GM12891 (cell line): Measurements from ENCODE around the gene MGAT5. TPM values are rescaled to one million over a fixed set of nuclear protein-coding genes. Genes with fewer than 3 reads are reported as not detected.

Experiments used
- DNase-seq: peaks from one replicate; pipeline ENCODE4 v3.0.0; 2011; ENCODE audit warnings: low spot score; ENCODE audit not compliant: insufficient read length
- FAIRE-seq: peaks from 2 replicates; lab custom pipeline; 2011; peaks lifted over from hg19 to GRCh38; lab: Jason Lieb, UNC
- PAX5 ChIP-seq: IDR thresholded peaks from 2 replicates; pipeline ENCODE4 v1.6.1; 2011; ENCODE audit warnings: low read length, moderate library complexity, mild to moderate bottlenecking; ENCODE audit not compliant: insufficient read depth, severe bottlenecking
- POLR2A ChIP-seq: IDR thresholded peaks from 2 replicates; pipeline ENCODE4 v1.6.1; 2011; ENCODE audit warnings: low read depth, low read length, control low read depth
- POLR2AphosphoS5 ChIP-seq: IDR thresholded peaks from 2 replicates; pipeline ENCODE4 v1.6.1; 2011; ENCODE audit warnings: low read depth, low read length, control low read depth
- POU2F2 ChIP-seq: IDR thresholded peaks from 2 replicates; pipeline ENCODE4 v1.6.1; 2011; ENCODE audit warnings: low read depth, mild to moderate bottlenecking, control low read depth, low read length, moderate library complexity
- SPI1 ChIP-seq: IDR thresholded peaks from 2 replicates; pipeline ENCODE4 v1.6.1; 2011; ENCODE audit warnings: low read depth, low read length, control low read depth
- TAF1 ChIP-seq: IDR thresholded peaks from 2 replicates; pipeline ENCODE4 v1.6.1; 2011; ENCODE audit warnings: low read depth, low read length, control low read depth
- polyA plus RNA-seq: library from polyadenylated mRNA; unstranded; fragments of >200 nt; gene quantifications from one replicate; pipeline ENCODE4 v1.2.1, GENCODE V29; 2012; ENCODE audit warnings: low read depth, missing spikeins, inconsistent platforms; ENCODE audit not compliant: missing spikeins

The MGAT5 gene, protein sequence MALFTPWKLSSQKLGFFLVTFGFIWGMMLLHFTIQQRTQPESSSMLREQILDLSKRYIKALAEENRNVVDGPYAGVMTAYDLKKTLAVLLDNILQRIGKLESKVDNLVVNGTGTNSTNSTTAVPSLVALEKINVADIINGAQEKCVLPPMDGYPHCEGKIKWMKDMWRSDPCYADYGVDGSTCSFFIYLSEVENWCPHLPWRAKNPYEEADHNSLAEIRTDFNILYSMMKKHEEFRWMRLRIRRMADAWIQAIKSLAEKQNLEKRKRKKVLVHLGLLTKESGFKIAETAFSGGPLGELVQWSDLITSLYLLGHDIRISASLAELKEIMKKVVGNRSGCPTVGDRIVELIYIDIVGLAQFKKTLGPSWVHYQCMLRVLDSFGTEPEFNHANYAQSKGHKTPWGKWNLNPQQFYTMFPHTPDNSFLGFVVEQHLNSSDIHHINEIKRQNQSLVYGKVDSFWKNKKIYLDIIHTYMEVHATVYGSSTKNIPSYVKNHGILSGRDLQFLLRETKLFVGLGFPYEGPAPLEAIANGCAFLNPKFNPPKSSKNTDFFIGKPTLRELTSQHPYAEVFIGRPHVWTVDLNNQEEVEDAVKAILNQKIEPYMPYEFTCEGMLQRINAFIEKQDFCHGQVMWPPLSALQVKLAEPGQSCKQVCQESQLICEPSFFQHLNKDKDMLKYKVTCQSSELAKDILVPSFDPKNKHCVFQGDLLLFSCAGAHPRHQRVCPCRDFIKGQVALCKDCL
- polyA plus RNA-seq = 27.6 TPM

DNA sequence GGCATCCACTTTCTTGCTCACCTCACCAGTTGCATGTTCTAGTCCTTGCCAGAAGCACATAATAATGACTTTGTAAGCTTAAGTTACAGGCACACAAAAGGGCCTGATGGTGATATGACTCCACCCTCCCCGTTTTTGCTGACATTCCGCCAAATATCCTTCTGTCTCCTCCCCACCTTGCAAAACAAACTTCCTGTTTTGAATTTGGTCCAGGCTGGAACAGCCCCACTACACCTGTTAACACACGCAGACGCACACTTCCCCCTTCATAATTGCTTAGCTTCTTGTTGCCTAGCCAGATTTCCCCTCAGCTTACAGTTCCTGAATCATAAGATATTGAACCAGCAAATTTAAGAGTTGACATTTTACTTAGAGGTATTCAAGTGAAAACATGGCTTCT lies at the start of gene MGAT5:
Gene MGAT5 (plus strand): TSS at position 269 of the 400 bp plus-strand sequence. CDS start 332 bp downstream, outside the sequence.
- TF ChIP-seq SPI1 (peak; percentile 77), POLR2A (no peak)
- no peak for DNase-seq

DNA sequence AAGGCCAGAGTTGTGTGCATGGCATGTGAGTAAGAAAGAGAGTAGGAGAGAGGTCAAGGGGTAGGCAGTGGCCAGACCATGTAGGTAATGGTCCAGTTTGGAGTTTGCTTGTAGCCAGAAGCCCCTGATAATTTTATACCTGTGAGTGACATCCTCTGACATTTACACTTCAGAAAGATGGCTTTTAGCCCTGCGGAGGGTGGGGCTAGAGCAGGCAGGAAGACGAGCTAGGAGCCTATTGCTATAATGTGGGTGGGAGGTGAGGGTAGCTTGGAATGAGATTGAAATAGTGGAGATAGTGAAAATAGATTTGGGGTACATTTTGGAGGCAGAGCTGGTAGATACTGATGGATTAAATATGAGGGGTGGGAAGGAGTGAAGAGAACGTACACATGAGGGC lies 48.8 kb upstream of the MGAT5 start:
- TF ChIP-seq TAF1 = no peak
- TF ChIP-seq SPI1 = no peak
- no peak for TF ChIP-seq POLR2AphosphoS5
- no peak for TF ChIP-seq POLR2A
- no peak for TF ChIP-seq PAX5
- TF ChIP-seq POU2F2 = no peak
- peak; percentile 26 for FAIRE-seq
- no peak for DNase-seq

More for the DNA sequence above, at the start of gene MGAT5:
- no peak for FAIRE-seq

DNA sequence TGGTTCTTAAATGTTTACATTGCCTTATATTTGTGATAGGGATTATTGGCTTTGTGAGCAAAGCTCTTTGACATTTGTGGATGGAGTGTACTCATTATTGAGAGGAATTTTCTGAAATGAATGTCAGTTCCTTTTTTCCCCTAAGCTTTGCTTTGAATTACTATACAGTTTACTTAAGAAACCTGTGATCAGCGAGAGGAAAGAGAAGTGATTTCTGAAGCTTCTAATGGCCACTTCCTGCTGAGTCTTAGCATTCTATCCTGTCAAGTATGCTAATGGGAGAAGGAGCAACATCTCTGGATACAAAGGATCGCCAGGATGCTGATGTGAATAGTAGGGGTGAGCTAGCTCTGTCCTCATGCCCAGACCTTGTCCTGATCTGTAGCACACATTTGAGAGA lies 47.8 kb upstream of the MGAT5 start:
- no peak for DNase-seq

DNA sequence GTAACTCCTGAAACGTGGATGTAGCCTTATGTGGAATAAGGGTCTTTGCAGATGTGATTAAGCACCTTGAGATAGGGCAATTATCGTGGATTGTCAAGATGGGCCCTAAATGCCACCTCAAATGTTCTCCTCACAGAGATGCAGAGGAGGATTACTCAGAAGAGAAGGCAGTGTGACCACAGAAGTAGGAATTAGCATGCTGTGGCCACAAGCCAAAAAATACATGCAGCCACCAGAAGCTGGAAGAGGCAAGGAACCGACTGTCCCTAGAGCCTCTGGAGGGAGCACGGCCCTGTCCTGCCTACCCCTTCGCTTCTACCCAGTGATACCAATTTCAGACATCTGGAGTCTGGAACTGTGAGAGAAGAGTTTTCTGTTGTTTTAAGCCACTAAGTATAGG lies 47.3 kb upstream of the MGAT5 start:
- DNase-seq (no peak), FAIRE-seq (peak; percentile 55)
- TF ChIP-seq POLR2A = no peak
- TF ChIP-seq PAX5 = no peak
- TF ChIP-seq POU2F2 = no peak
- no peak for TF ChIP-seq SPI1
- TF ChIP-seq POLR2AphosphoS5 = no peak
- no peak for TF ChIP-seq TAF1

More for the DNA sequence above, 47.8 kb upstream of the MGAT5 start:
- TF ChIP-seq PAX5 = no peak
- TF ChIP-seq SPI1 = peak; percentile 63
- FAIRE-seq = peak; percentile 52

DNA sequence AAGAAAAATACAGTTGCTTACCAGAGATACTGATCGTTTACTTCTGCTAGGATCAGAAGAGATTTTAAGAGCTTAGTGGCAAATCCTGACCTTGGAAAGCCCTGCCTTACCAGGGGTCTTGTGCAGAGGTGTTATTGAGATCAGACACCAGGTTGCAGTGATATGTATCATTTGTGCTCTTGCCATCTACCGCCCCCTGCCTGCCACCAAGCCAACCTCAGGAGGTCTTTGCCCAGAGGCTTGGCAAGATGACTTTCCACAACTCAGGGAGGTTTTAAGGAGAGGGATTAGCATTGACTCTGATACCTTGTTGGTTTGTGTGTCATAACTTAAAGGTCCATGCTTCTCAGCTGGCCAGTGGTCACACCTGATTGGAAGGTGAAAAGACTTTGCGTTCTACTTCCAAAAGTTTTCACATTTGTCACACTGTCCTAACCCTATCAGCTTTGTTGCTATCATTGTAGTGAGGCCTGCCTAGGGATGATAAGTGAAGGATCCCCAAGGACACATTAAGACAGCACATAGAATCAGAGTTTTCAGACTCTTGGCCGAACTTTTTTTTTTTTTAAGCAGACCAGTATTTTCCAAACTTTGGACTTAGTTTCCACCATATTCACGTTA lies 46.2 kb upstream of the MGAT5 start:
- FAIRE-seq = peak; percentile 85

DNA sequence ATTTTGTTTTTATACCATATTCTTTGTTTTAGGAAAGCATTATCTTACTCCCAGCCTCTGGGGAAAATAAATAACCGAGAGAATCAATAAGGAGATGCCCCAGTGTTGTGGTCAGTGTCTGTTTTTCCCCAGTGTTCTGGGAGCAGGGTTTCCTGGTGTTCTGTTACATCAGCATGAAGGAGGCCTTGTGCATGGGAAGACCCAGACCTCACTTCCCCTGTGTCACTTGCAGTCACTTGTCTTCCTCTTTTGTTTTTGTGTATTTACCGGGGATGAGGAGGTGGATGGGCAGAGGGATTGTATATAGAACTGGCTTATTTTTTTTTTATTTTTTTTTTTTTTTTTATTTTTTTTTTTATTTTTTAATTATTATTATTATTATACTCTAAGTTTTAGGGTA lies 45.0 kb upstream of the MGAT5 start:
- FAIRE-seq (no peak), DNase-seq (no peak)
- TF ChIP-seq SPI1 (peak; percentile 67), TAF1 (no peak), POLR2A (no peak), POLR2AphosphoS5 (no peak)

More for the DNA sequence above, 46.2 kb upstream of the MGAT5 start:
- DNase-seq = no peak
- TF ChIP-seq PAX5 (no peak), POU2F2 (no peak), TAF1 (no peak), POLR2AphosphoS5 (no peak), SPI1 (no peak), POLR2A (no peak)

DNA sequence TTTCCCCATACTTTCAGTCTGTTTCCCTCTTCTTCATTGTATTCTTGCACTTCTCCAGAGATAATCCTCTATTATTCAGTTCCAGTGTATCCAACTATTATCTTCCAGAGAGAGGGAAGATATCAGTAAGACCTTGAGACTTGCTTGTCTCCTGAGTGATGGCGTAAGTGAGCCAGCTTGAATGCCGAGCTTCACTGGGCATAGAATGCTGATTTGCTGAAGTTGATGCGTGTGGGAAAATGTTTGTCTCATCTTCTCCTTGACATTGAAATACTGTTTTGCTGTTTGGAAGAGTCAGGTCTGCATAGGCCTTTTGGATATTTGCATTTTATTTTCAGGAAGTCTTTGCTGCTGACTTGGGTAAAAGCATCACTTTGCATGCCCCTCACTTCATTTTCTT lies 41.1 kb upstream of the MGAT5 start:
- TF ChIP-seq SPI1 (no peak), POU2F2 (no peak), POLR2A (no peak), PAX5 (no peak), TAF1 (no peak), POLR2AphosphoS5 (no peak)
- DNase-seq (no peak), FAIRE-seq (peak; percentile 85)

DNA sequence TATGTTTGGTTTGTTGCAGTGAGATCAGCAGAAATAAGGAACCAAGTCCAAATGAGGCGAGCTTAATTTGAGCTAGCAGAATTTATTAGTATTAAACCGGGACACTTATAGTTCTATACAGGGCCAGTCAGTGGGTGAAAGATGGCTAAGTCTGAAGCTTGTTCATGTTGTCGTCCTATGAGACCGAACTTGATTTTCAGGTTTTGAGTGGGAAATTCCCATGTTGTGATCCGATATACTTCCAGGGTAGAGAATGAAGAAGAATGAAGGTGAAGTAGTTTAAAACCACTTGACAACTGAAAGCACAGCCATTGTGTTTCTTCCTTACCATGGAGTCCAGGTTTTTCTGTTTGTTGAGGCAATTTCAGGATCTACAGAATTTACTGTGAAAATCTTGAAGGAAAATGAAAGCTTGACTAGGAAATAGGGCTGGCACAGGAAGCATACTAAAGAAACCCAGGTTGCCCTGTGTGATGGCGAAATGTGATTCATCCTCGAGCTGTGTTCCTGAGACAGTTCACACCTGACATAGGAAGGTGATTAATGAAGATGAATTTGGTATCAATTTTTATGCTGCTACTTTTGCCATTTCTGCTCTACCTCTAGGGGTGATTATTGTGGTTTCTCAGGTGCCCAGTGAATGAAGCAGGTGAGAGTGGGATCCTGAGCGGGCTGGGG lies 37.6 kb upstream of the MGAT5 start:
- DNase-seq (no peak), FAIRE-seq (no peak)
- no peak for TF ChIP-seq POLR2AphosphoS5
- TF ChIP-seq POLR2A = no peak
- no peak for TF ChIP-seq POU2F2
- TF ChIP-seq SPI1 = no peak
- no peak for TF ChIP-seq PAX5
- no peak for TF ChIP-seq TAF1

DNA sequence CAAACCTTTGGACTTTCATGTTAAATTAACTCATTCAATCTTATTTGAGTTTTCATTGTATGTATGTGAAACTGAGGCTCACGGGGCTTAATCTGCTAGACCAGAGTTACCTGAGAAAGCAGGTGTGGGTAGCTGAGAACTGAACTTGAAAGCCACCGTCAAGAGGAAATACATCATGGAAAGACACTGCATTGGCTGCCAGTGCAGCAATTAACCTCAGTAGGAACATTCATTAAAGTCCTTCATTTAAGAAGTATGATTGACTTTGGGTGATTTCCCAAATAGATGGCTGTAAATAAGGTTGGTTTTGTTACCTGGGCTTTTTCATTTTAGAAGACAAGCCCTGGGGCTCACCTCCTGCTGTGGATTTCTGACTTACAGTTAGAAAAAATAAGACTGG lies 36.5 kb upstream of the MGAT5 start:
- DNase-seq (no peak), FAIRE-seq (peak; percentile 58)
- TF ChIP-seq TAF1 (no peak), POLR2A (no peak), PAX5 (no peak), SPI1 (no peak), POLR2AphosphoS5 (no peak)

DNA sequence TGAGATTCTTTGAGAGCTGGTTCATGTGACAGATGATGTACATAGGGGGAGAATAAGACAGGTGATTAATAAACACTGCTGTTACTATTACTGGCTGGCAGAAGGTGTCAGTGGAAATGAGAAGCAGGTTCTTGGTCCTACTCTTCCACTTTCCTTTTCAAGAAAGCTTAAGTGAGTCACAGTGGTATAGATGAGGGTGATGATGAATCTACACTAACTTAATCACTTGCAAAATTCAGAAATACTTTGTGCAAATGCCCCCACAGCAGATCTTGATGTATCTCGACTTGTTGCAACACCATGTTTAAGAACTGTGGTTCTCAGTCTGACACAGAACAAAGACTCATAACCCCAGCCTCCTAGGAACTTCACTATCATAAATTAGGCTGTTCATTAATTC lies 35.9 kb upstream of the MGAT5 start:
- FAIRE-seq (peak; percentile 72), DNase-seq (no peak)
- TF ChIP-seq POU2F2 (no peak), POLR2A (no peak)
